ENCODE data around the gene RPS6KC1.

DNA sequence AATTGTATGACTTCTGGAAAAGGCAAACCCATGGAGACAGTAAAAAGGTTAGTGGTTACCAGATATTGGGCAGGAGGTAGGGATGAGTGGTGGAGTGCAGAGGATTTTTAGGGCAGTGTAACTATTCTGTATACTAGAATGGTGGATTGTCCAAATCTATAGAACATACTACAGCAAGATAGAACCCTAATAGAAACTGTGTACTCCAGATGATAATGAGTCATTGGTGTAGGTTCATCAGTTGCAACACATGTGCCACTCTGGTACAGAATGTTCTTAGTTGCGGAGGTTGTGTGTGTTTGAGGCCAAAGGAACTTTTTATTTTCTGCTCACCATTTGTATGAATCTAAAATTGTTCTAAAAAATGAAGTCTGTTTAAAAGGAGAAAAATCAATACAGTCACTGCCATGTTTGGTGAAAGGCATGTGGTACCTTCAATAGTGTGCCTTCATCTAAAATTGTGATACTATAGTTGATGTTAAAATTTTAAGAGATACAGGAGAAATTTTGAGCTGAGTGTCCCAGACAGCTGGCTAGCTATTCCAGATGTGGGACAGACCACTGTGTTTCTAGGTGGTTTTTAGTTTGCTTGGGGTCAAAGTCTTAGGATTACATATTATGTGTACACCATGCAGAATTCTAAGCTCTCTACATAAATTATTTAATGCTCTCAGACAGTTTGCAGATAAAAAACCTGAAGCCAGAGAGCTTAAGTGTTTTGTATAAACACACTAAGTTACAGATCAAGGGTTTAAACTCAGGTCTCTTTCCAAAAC lies 150.5 kb downstream of the RPS6KC1 start:
- no peak for TF ChIP-seq CTCF (IDR thresholded peaks at IDR 0.05)
- TF ChIP-seq EZH2 (IDR thresholded peaks at IDR 0.05; ENCODE audit: borderline replicate concordance, insufficient read depth, low read depth, low read length, poor library complexity, severe bottlenecking): no peak
